Measurements from ENCODE around the gene MYO5A.
"Not testable (repeated sequence)": the region's sequence is repeated elsewhere in the genome, so short reads cannot be mapped to it uniquely, and the experiment has no call there.

MYO5A gene

DNA sequence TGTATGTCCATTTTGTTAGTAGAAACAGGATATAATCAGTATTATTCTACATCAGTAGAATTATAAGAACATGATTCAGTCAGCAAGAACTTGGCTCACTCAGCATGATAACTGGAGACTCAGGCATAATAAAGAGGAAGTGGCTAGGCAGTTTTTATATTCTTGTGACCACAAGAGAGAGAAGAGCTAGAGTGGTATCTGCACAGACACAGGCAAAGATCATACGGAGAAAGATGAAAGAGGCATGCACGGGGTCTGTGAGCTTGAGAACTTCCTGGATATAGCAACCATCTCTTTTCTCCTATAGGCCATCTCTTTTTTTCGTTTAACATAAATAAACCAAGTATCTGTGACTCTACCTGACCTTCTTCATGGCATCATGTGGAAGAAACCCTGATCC, 46.8 kb downstream of the MYO5A start:
- FAIRE-seq (peak; percentile 40), DNase-seq (ENCODE audit: insufficient read length, low spot score) (no peak)
- TF ChIP-seq SPI1 (IDR thresholded peaks at IDR 0.05; ENCODE audit: low read depth, low read length) (peak; percentile 99), TAF1 (IDR thresholded peaks at IDR 0.05; ENCODE audit: low read depth, low read length) (no peak), POLR2A (IDR thresholded peaks at IDR 0.05; ENCODE audit: low read depth, low read length) (no peak), POLR2AphosphoS5 (IDR thresholded peaks at IDR 0.05; ENCODE audit: low read depth, low read length) (no peak), POU2F2 (IDR thresholded peaks at IDR 0.05; ENCODE audit: low read depth, low read length) (no peak), PAX5 (IDR thresholded peaks at IDR 0.05; ENCODE audit: insufficient read depth, low read length, severe bottlenecking) (no peak)

DNA sequence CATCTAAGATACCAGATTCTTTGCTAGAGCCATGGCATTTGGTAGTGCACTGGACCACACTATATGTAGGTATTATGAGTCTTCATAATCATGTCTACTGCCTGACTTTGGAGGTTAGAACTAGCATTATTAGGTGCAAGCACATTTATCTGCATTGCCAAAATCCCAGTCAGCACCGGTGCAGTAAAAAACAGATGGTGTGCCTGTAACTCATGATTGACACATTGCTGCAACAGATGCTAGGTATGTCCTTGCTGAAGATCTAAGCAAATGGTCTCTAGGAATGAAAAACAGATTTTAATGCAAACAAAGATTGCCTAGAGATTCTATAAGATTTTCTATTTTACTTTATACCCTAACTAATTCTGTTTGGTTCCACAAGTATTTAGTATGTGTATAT, 47.7 kb downstream of the MYO5A start:
- FAIRE-seq (no peak), DNase-seq (ENCODE audit: insufficient read length, low spot score) (no peak)
- TF ChIP-seq SPI1 (IDR thresholded peaks at IDR 0.05; ENCODE audit: low read depth, low read length) (no peak), POLR2A (IDR thresholded peaks at IDR 0.05; ENCODE audit: low read depth, low read length) (no peak), POLR2AphosphoS5 (IDR thresholded peaks at IDR 0.05; ENCODE audit: low read depth, low read length) (no peak), TAF1 (IDR thresholded peaks at IDR 0.05; ENCODE audit: low read depth, low read length) (no peak), PAX5 (IDR thresholded peaks at IDR 0.05; ENCODE audit: insufficient read depth, low read length, severe bottlenecking) (no peak), POU2F2 (IDR thresholded peaks at IDR 0.05; ENCODE audit: low read depth, low read length) (no peak)

DNA sequence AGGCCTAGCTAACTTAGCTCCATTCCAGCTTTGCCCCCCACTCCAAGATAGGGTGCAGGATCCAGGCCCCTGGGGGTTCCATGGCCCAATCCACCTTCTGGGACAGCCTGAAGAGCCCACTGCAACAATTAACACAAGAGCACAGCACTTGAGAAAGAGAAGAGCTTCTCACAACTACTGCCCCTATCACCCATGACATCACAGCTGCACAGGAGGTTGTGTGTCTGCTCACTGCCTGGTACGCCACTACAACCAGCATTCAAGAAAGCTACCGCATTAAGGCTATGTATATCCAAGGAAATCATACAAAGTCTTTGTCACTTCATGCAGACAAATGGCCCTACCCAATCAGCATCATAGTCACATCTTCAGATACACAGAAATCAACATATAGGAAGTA, 62.0 kb downstream of the MYO5A start:
- DNase-seq (ENCODE audit: insufficient read length, low spot score) (no peak), FAIRE-seq (no peak)
- TF ChIP-seq TAF1 (IDR thresholded peaks at IDR 0.05; ENCODE audit: low read depth, low read length) (no peak), POLR2AphosphoS5 (IDR thresholded peaks at IDR 0.05; ENCODE audit: low read depth, low read length) (no peak), SPI1 (IDR thresholded peaks at IDR 0.05; ENCODE audit: low read depth, low read length) (no peak), POLR2A (IDR thresholded peaks at IDR 0.05; ENCODE audit: low read depth, low read length) (no peak), PAX5 (IDR thresholded peaks at IDR 0.05; ENCODE audit: insufficient read depth, low read length, severe bottlenecking) (no peak), POU2F2 (IDR thresholded peaks at IDR 0.05; ENCODE audit: low read depth, low read length) (no peak)

DNA sequence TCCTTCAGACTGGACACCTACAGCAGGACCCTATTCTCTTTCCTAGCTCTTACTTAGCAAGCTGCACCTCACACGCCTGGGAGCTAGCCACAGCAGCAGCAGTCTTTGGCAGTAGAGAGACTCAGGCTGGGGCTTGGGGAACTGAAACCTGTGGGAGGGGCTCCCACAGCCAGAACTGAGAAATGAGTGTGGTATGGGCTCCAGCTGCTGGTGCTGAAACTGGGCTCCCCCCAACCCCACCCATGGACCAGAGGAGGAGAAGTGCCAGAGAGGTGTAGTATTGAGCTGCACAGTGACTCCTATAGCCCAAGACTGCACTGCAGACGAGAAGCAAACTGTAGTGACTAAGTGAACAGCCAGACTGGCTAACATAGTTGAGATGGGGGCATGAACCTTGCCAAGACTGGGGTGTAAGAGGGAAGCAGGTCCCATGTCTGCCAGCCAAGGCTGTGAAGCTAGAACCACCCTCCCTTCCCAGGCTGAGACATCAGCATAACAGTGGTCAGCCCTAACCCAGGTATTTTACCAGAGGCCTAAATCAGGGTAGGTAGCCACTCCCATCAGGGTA, 62.5 kb downstream of the MYO5A start:
- peak; percentile 99 for FAIRE-seq
- peak; percentile 66 for DNase-seq (ENCODE audit: insufficient read length, low spot score)
- TF ChIP-seq POLR2AphosphoS5 (IDR thresholded peaks at IDR 0.05; ENCODE audit: low read depth, low read length) (peak; percentile 57; the same call in 1 of the 2 replicates), SPI1 (IDR thresholded peaks at IDR 0.05; ENCODE audit: low read depth, low read length) (peak; percentile 100), POU2F2 (IDR thresholded peaks at IDR 0.05; ENCODE audit: low read depth, low read length) (peak; percentile 89), TAF1 (IDR thresholded peaks at IDR 0.05; ENCODE audit: low read depth, low read length) (peak; percentile 21; the same call in 1 of the 2 replicates), POLR2A (IDR thresholded peaks at IDR 0.05; ENCODE audit: low read depth, low read length) (peak; percentile 54; the same call in 1 of the 2 replicates), PAX5 (IDR thresholded peaks at IDR 0.05; ENCODE audit: insufficient read depth, low read length, severe bottlenecking) (peak; percentile 40)

DNA sequence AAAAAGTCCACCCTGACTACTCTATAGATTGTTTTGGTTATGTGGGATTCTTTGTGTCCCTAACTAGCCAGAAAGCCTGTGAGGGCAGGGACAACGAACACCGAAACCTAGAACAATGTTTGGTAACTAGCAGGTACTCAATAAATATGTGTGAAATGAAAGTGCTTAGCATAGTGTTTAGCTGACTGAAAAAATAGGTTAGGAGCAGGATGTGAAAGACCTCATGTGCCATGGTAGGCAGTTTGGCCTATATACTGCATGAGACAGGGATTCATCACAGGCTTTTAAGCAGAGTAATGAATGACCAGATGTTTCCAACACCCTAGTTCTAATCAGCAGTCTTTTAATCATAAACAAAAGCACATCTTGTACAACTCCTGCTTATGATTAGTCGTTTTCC, 64.2 kb downstream of the MYO5A start:
- TF ChIP-seq TAF1 (IDR thresholded peaks at IDR 0.05; ENCODE audit: low read depth, low read length) (no peak), POLR2A (IDR thresholded peaks at IDR 0.05; ENCODE audit: low read depth, low read length) (no peak)
- FAIRE-seq = peak; percentile 83
- no peak for DNase-seq (ENCODE audit: insufficient read length, low spot score)

DNA sequence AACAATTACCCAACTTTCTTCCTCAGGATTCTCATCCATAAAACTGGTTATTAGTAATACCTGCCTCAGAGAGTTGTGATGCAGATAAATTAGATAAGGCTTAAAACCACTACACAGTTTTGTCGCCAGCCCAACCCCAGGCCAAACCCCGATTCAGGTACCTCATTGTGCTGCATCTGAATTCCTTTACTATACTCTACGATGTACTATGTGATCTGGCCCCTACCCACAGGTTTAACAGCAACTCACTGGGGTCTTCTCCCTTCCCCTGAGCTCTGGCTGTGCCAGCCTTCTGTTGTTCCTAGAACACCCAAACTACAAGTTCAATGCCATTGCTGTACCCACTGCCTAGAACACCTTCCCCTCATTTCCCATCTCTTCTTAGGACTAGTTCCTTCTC, 64.6 kb downstream of the MYO5A start:
- DNase-seq (ENCODE audit: insufficient read length, low spot score) = no peak

DNA sequence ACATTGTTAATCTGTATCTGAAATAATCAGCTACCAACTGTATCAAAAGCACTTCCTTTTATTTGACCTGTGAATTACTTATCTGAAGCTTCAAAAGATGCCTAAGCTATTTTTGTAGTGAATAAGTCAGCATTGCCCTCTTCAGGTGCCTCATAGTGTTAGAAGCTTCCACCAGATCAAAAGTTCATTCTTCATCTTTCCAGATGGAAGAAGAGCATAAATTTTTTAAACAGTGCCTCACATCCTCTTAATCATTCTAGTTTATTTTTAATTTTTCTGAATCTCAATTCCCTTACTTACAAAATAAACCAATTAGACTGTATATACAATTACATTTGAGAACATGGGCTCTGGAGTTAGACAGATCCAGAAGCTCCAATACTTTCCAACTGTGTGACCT, 65.0 kb downstream of the MYO5A start:
- DNase-seq (ENCODE audit: insufficient read length, low spot score) (no peak), FAIRE-seq (no peak)
- TF ChIP-seq SPI1 (IDR thresholded peaks at IDR 0.05; ENCODE audit: low read depth, low read length) (peak; percentile 38; the same call in 1 of the 2 replicates), PAX5 (IDR thresholded peaks at IDR 0.05; ENCODE audit: insufficient read depth, low read length, severe bottlenecking) (no peak)

More for the DNA sequence above, 64.6 kb downstream of the MYO5A start:
- no peak for TF ChIP-seq TAF1 (IDR thresholded peaks at IDR 0.05; ENCODE audit: low read depth, low read length)
- no peak for TF ChIP-seq POLR2A (IDR thresholded peaks at IDR 0.05; ENCODE audit: low read depth, low read length)
- no peak for TF ChIP-seq POLR2AphosphoS5 (IDR thresholded peaks at IDR 0.05; ENCODE audit: low read depth, low read length)
- TF ChIP-seq POU2F2 (IDR thresholded peaks at IDR 0.05; ENCODE audit: low read depth, low read length) = no peak
- no peak for TF ChIP-seq PAX5 (IDR thresholded peaks at IDR 0.05; ENCODE audit: insufficient read depth, low read length, severe bottlenecking)
- no peak for TF ChIP-seq SPI1 (IDR thresholded peaks at IDR 0.05; ENCODE audit: low read depth, low read length)
- peak; percentile 48 for FAIRE-seq

DNA sequence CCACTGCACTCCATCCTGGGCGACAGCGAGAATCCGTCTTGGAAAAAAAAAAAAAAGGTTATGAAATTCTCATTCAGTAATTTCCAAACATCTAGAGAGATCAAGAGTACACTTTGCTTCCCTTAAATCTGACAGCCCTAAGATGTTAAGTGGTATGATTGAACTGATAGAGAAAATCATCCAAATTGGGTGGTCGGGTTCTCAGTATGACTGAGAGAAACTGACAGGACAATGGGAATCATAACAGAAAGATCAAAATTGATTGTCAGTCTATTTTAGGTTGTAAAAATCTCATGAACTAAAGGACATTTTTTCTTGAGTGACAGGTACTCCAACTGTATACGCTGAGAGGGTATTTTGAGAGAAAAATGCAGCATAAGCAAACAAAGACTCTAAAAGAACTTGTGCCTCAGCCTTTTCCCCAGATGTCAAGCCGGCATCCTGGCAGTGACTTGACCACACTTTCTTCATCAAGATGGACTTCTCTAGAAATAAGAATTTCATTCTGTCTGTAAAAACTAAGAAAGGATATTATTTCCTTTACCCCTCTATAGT, 65.8 kb downstream of the MYO5A start:
- FAIRE-seq = no peak
- no peak for DNase-seq (ENCODE audit: insufficient read length, low spot score)
- no peak for TF ChIP-seq TAF1 (IDR thresholded peaks at IDR 0.05; ENCODE audit: low read depth, low read length)
- no peak for TF ChIP-seq POU2F2 (IDR thresholded peaks at IDR 0.05; ENCODE audit: low read depth, low read length)
- no peak for TF ChIP-seq SPI1 (IDR thresholded peaks at IDR 0.05; ENCODE audit: low read depth, low read length)
- TF ChIP-seq PAX5 (IDR thresholded peaks at IDR 0.05; ENCODE audit: insufficient read depth, low read length, severe bottlenecking) = no peak
- TF ChIP-seq POLR2AphosphoS5 (IDR thresholded peaks at IDR 0.05; ENCODE audit: low read depth, low read length) = no peak
- no peak for TF ChIP-seq POLR2A (IDR thresholded peaks at IDR 0.05; ENCODE audit: low read depth, low read length)

DNA sequence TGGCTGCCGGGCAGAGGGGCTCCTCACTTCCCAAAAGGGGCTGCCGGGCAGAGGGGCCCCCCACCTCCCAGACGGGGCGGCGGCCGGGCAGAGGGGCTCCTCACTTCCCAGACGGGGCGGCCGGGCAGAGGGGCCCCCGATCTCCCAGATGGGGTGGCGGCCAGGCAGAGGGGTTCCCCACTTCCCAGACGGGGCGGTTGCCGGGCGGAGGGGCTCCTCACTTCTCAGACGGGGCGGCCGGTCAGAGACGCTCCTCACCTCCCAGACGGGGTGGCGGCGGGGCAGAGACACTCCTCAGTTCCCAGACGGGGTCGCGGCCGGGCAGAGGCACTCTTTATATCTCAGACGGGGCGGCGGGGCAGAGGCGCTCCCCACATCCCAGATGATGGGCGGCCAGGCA, 69.0 kb downstream of the MYO5A start:
- not testable (repeated sequence) for FAIRE-seq; DNase-seq (ENCODE audit: insufficient read length, low spot score)

DNA sequence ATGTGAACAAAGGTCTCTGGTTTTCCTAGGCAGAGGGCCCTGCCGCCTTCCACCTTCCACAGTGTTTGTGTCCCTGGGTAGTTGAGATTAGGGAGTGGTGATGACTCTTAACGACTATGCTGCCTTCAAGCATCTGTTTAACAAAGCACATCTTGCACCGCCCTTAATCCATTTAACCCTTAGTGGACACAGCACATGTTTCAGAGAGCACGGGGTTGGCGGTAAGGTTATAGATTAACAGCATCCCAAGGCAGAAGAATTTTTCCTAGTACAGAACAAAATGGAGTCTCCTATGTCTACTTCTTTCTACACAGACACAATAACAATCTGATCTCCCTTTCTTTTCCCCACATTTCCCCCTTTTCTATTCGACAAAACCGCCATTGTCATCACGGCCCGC, 69.4 kb downstream of the MYO5A start:
- not testable (repeated sequence) for FAIRE-seq; DNase-seq (ENCODE audit: insufficient read length, low spot score)
